DOHH2 (cell line): ENCODE data around the gene DPH3.

Source experiments
- H3F3A ChIP-seq: fragments of 200-600 bp; sonication (generic), shearing (Covaris generic); 2 replicates; pipeline ENCODE4 v1.6.0; 2016; ENCODE audit warnings: antibody characterized with exemption, mild to moderate bottlenecking; ENCODE audit not compliant: control insufficient read depth, insufficient read depth
- H3K27ac ChIP-seq: fragments of 200-600 bp; sonication (generic); 2 replicates; pipeline ENCODE4 v1.5.1; 2014; ENCODE audit warnings: low read depth, mild to moderate bottlenecking, low read length, moderate library complexity
- H3K27me3 ChIP-seq: fragments of 200-600 bp; sonication (generic); 2 replicates; pipeline ENCODE4 v1.6.1; 2014; ENCODE audit warnings: mild to moderate bottlenecking, low read length, mixed read lengths; ENCODE audit not compliant: control insufficient read depth
- H3K36me3 ChIP-seq: fragments of 200-600 bp; sonication (generic); 2 replicates; pipeline ENCODE4 v1.6.1; 2014; ENCODE audit warnings: mild to moderate bottlenecking, low read length, moderate library complexity, mixed read lengths; ENCODE audit not compliant: control insufficient read depth
- H3K4me1 ChIP-seq: fragments of 200-600 bp; sonication (generic); 2 replicates; pipeline ENCODE4 v1.6.1; 2014; ENCODE audit warnings: mild to moderate bottlenecking, low read length, mixed read lengths; ENCODE audit not compliant: control insufficient read depth
- H3K4me2 ChIP-seq: fragments of 200-600 bp; sonication (generic); 2 replicates; pipeline ENCODE4 v1.6.0; 2014; ENCODE audit warnings: mild to moderate bottlenecking, low read length, moderate library complexity
- H3K4me3 ChIP-seq: fragments of 200-600 bp; sonication (generic); 2 replicates; pipeline ENCODE4 v1.5.1; 2014; ENCODE audit warnings: mild to moderate bottlenecking, low read length, mixed read lengths
- H3K79me2 ChIP-seq: fragments of 200-600 bp; sonication (generic); 2 replicates; pipeline ENCODE4 v1.6.1; 2014; ENCODE audit warnings: mild to moderate bottlenecking, low read length, mixed read lengths; ENCODE audit not compliant: control insufficient read depth
- H3K9me2 ChIP-seq: fragments of 200-600 bp; sonication (generic); replicated peaks from 2 replicates; pipeline ENCODE4 v1.6.1; 2014; ENCODE audit warnings: mild to moderate bottlenecking, low read length, mixed read lengths; ENCODE audit not compliant: control insufficient read depth
- H3K9me3 ChIP-seq: fragments of 200-600 bp; sonication (generic); 2 replicates; pipeline ENCODE4 v1.6.1; 2014; ENCODE audit warnings: antibody characterized with exemption, low read length, mixed read lengths; ENCODE audit not compliant: control insufficient read depth, insufficient read depth
- H4K20me1 ChIP-seq: fragments of 200-600 bp; sonication (generic); 2 replicates; pipeline ENCODE4 v1.6.0; 2014; ENCODE audit warnings: low read depth, mild to moderate bottlenecking, antibody characterized with exemption, low read length, moderate library complexity; ENCODE audit not compliant: control insufficient read depth, insufficient read depth
- CTCF ChIP-seq: fragments of 200-600 bp; sonication (generic); IDR thresholded peaks from one replicate; pipeline ENCODE4 v1.5.1; 2014; ENCODE audit warnings: antibody characterized with exemption, mild to moderate bottlenecking, low read depth, low read length; ENCODE audit not compliant: poor library complexity, severe bottlenecking
- EZH2phosphoT487 ChIP-seq: fragments of 200-600 bp; sonication (generic); IDR thresholded peaks from 2 replicates; pipeline ENCODE4 v1.6.1; 2017; ENCODE audit warnings: borderline replicate concordance, mild to moderate bottlenecking, antibody characterized with exemption, low read length, moderate library complexity, mixed read lengths

The DPH3 gene

GRCh38 chr3:16243706-16244490 is 20.8 kb downstream of the DPH3 start:
- no peaks in the 10 kb centered on the region for H4K20me1 ChIP-seq
- peaks cover 8% of the 10 kb centered on the region for H3K27me3 ChIP-seq
- no peaks in the 10 kb centered on the region for H3K9me2 ChIP-seq
- no peaks in the 10 kb centered on the region for H3K79me2 ChIP-seq
- H3F3A ChIP-seq = no peaks in the 10 kb centered on the region
- no peak for TF ChIP-seq CTCF
- TF ChIP-seq EZH2phosphoT487 = no peak
- no peak overlapping the region for H3K4me3 ChIP-seq
- H3K4me1 ChIP-seq = peaks cover 7% of the 10 kb centered on the region; the same call in 1 of the 2 replicates
- no peak overlapping the region for H3K27ac ChIP-seq
- no peak overlapping the region for H3K4me2 ChIP-seq
- H3K36me3 ChIP-seq = no peaks in the 10 kb centered on the region
- no peaks in the 10 kb centered on the region for H3K9me3 ChIP-seq

GRCh38 chr3:16242177-16242576 is 22.6 kb downstream of the DPH3 start:
- no peaks in the 10 kb centered on the region for H3K36me3 ChIP-seq
- H4K20me1 ChIP-seq = no peaks in the 10 kb centered on the region
- no peaks in the 10 kb centered on the region for H3K9me2 ChIP-seq
- H3K27me3 ChIP-seq = peaks cover 2% of the 10 kb centered on the region; the same call in 1 of the 2 replicates
- no peak overlapping the region for H3K4me2 ChIP-seq
- no peaks in the 10 kb centered on the region for H3K9me3 ChIP-seq
- peaks cover 2% of the 10 kb centered on the region; the same call in 1 of the 2 replicates for H3K4me1 ChIP-seq
- no peak overlapping the region for H3K4me3 ChIP-seq
- H3F3A ChIP-seq = no peaks in the 10 kb centered on the region
- H3K27ac ChIP-seq = no peak overlapping the region
- TF ChIP-seq CTCF = no peak
- no peak for TF ChIP-seq EZH2phosphoT487
- H3K79me2 ChIP-seq = no peaks in the 10 kb centered on the region

- H3K4me3 ChIP-seq = no peak overlapping the region
- H3K4me1 ChIP-seq = no peaks in the 10 kb centered on the region
- TF ChIP-seq EZH2phosphoT487 (no peak), CTCF (no peak)
- peaks cover 2% of the 10 kb centered on the region; the same call in 1 of the 2 replicates for H3K27me3 ChIP-seq
- no peaks in the 10 kb centered on the region for H3K36me3 ChIP-seq
- H3K9me2 ChIP-seq = no peaks in the 10 kb centered on the region
- no peaks in the 10 kb centered on the region for H3K79me2 ChIP-seq
- no peak overlapping the region for H3K27ac ChIP-seq
- no peak overlapping the region for H3K4me2 ChIP-seq
- H3F3A ChIP-seq = no peaks in the 10 kb centered on the region
- H4K20me1 ChIP-seq = no peaks in the 10 kb centered on the region
- no peaks in the 10 kb centered on the region for H3K9me3 ChIP-seq
Measured at GRCh38 chr3:16241225-16241624, 23.5 kb downstream of the DPH3 start.
